Embryonic facial prominence (tissue), 1 donor: Measurements from ENCODE around the gene B3GLCT.
"Not testable (repeated sequence)": the region's sequence is repeated elsewhere in the genome, so short reads cannot be mapped to it uniquely, and the experiment has no call there.

Experiments
- DNase-seq: peaks from one replicate; pipeline ENCODE4 v3.0.0-alpha.2; 2016; ENCODE audit errors: extremely low spot score

B3GLCT gene

DNA sequence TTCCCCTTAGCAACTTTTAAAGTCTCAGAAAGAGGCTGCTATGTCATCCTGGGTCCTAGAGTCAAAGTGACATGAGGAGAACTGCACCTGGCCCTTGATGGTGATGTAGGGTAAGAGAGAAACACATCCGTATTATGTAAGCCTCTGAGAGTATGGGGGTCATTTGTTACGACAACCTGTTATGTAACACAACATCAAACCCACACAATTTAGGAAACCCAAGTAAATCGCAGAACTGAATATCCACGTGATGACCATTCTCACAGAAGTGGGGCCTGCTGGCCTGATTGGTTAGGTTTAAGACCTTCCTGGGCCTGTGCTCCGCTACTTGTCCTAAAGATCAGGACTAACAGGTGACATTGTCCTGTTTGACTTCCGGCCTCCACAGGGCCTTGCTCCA is 15.3 kb upstream of the B3GLCT start:
- no peak for DNase-seq

DNA sequence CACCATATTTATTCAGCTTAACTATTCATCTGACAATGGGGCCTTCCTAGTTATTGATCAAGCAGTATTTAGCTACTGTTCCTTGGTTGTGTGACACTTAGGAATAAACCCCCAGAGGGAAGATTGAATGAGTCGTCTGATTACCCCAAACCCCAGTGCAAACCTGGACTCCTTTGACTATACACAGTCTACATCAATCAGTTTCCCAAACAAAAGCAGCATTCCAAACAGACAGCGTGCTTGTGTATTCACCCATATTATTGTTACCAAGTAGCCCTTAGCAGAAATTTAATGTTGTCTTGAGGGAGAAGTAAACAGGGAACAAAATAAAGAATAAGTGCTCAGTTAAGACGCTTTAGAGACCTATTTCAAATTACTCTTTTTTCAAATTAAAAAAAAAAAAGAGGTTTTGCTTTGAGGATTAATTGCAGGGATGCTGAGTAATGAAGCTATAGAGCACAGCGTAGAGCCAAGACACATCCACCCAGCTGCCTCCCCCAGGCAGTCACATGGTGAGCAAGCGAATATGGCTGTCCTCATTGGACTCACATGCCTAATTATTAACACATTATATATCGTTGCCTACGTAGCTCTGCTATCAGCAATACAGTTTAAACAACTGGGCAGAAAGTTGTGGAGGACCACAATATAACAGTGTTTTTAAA is 14.7 kb upstream of the B3GLCT start:
- DNase-seq, result no peak

DNA sequence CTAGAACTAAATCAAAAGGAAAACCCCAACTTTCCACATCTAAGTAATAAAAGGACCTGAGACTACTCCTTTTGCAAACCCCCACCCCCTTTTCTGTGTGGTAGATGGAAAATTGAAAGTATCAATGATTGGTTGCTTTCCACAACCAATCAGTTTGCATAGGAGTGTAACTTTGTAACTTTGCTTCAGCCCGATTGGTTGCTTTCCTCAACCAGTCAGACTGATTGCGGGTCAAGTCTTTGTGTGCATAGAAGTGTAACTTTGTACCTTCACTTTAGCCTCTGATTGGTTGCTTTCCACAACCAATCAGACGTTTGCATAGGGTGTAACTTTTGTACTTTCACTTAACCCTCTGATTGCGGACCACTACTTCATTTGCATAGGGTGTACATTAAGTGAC is 8.0 kb upstream of the B3GLCT start:
- DNase-seq, result no peak

DNA sequence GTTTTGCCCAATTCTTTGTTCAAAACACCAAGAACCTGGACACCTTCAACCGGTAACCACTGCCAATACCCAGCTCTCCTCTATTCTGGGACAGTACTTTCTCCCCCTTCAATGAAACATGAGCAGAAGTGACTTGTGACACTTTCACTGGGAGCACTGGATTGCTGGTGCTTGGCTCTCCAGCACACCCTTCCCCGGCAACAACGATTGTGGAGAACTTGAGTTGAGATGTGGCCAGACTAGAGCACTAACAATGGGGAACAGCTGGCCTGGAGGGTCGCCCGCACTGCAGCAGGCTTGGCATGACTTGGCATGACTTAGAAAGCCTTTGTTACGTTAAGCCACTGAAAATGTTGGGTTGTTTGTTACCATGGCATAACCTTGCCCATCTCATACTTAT is 7.5 kb upstream of the B3GLCT start:
- no peak for DNase-seq

DNA sequence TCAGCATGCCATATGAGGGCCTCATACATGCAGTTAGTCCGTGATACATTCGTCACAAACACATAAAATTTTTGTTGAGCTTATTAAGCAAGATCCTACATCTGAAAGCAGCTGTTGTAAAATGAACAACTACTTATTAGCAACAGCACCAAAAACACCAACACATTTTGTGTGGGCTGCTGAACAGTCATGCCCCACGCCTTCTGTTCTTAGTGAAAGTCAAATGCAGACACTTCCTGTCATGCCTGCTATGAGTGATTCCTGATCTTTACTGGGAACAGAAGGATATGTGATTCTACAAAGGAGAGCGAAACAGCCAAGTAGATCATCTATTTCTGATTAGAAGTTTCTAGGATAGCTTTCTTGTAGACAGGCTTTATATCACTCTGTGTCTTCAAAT is 4.2 kb upstream of the B3GLCT start:
- DNase-seq, result no peak

DNA sequence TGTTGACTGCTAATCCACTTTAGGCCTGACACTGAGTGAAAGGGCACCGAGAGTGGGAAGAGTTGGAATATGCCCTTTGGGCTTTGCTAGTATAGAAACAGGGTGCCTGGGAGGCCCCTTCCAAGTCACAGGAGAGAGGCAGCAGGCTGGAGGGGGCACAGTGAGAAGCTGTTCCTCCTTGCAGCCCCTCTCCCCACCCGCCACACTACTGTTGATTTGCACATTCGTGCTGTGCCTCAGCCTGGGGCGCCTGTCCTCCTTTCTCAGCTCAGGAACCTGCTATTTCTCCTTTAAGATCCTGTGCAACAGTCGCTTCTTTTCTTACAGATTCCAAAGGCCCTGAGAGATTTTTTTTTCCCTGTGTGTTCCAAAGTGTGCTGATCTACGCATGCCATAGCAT is 2.8 kb upstream of the B3GLCT start:
- no peak for DNase-seq

DNA sequence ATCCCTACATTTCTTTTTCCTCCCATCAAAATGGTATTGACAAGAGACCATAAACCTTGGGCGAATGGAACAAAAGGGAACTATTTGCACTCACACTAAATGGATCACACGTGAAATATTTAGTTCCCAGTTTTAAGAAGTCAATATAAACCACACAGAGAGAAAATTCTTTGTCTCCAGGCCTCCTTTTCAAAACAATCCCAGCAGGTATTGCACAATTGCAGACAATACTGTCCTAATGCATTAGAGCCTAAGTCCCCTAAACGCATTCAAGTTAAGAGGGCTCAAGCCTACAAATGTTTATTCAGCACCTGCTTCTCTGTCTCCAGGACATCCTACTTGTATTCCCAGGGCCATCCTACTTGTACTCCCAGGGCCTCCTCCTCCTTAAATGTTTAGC is 1.3 kb upstream of the B3GLCT start:
- no peak for DNase-seq

DNA sequence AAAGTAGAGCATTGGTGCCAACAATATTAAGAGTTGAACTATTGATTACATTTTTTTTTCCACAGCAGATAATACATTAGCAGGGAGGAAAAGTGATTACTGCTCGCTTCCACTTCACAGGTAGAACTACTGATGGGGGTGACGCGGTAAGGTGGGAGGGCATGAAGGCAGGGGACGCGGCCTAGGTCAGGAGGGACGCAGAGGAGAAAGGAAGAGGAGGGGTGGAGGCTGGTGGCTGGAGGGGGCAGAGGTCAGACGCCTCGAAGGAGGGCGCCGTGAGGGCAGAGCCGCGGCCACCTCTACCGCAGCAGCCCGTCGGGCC is 287 bp upstream of the B3GLCT start:
- no peak for DNase-seq

DNA sequence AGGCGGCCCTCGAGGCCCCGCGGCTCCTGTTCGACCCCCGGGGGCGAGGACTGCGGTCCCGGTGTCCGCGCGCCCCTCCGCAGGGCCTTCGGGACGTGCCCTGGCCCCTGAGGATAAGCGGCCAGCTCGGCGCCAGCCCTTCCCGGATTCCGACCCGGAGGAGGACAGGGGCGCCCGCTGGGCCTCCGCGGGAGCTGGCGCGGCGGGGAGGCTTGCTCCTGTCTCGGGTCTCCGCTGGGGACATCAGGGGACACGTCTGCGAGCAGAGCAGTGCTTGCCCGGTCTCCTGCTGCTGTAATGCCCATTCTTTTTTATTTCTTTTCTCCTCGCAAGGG is 829 bp downstream of the B3GLCT start:
- no peak for DNase-seq

DNA sequence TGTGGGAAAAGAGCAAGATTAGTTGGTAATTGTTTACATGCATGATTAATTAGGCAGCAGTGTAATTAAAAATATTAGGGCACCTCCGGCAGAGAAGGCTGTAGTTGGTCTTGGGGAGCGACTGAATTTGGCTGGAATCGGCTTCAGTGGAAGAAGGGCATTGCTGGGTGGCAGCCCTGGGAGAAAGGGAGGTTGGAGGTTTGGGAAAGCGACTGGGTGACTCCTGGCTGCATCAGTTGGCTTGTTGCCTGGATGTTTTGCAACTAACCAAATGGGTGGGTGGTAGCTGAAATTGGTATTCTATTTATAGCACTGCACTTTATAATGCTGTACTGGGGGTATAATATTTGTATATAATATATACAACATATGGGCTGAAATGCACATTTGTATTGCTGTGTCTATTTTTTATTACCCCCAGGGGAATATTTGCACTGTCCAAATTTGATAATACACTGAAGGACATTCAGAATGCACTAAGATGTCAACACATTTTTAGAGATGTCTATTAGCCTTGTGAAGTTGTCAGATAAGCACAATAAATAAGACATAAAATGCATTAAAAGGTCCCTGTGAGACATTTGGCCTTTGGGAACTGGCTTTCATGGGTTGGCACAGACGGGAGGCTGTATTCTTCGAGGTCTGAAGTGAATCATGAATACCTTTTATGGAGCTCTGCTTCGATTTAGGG is 1.7 kb downstream of the B3GLCT start:
- DNase-seq, result no peak

DNA sequence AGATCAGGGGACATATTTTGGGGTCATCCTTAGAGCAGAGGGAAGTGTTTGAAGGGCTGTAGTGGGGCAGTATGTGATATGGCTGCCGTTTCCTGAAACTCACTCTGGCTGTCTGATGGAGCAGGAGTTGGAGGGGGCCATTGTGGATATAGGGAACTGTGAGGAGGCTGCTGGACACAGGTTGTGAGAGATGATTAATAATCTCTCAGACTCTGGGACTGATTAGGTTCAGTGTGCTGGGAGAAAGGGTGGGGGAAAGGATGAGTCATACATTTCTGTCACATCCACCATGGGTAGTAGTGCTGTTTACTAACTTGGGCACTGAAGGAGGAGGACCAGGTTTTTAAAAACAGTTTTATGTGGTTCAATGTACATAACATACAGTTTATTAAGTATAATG is 4.8 kb downstream of the B3GLCT start:
- no peak for DNase-seq

DNA sequence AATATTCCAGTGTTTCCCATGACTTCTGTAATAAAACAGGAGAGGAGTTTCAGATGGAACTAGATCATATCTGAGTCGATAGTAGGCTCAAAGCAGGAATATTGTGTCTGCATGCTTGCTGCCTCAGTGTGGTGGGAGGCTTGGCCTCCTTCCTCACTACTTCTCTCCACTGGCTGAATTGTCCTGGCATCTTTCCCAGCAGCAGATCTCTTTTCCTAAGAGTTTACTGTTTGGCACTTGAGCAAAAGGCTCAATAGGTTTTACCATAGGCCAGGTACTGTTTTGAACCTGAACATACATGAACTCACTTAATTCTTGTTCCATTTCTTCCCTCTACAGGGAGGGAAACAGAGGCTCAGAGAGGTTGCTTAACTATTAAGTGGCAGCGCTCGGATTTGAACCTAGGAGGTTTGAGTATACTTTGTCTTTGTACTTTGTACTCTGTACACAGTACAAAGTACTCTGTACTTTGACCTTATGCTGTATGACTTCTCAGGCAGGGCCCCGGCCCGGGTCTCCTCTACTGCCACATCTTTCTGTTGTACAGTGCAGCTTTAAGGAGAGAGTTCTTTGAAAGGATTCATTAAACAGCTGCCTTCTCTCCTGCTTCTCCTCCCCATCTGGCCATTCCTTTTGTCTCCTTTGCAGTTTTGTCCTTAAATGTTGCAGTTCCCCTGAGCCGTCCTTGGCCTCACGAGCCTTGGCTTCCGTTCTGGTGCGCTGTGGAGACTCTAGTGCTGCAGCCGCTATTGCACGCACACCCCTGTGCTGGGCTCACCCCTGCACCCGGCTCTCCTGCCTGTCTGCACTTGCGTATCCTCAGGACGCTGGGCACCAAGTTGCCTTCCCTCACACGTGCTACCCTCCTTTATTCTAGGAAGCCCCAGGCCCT is 8.1 kb downstream of the B3GLCT start:
- DNase-seq, result no peak

DNA sequence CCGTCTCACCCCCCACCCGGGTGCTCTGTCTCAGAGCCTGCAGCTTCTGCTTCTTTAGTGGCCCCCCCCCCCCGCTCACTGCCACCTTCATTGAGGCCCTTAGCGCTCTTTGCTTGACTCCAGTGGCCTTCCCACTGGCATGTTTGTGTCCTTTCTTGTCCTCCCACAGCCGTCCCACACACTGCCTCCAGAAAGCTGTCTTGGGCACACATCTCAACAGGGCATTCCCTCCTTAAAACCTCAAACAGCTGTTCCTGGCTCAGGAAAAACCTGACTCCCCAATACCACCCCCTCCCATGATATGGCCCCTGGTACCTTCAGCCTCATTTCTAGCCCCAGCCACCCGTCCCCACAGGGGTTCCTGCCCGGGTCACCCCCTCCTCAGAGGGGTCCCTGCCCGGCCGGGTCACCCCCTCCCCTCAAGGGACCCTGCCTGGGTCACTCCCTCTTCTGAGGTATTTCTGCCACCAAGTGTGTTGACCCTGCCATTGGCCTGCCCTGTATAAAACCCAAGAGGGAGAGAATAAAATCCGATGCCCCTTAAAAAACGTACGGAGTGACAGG is 8.9 kb downstream of the B3GLCT start:
- DNase-seq, result no peak

DNA sequence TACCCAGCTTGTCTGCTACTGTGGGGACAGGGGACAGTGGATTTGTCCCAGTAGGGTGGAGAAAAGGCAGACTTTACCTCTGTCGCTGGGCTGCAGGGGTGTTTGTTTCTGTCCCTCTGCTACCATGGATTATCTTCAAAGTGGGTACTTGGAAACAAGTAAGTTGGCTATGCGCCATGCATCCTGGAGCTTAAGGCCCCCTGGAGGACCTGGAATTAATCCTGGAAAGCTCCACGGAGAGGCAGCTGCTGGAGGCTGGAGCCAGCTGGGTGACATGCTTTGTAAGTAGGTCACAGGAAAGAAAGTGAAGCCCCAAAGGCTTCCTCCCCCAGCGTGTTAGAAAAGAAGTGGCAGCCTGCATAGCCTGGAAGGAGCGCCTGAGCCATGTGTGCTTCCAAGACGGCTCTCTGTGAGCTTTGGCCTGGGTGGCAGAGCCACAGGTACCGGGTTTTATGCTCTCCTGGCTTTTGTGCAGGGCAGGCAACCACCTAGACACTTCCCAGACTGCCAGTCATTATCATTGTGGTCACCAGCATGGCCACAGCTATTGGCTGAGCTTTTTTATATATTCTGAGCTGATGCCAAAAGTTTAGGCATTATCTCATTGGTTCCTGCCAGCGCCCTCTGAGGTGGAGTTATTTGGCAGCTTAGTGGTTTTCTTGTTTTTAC is 9.5 kb downstream of the B3GLCT start:
- peak; percentile 52 for DNase-seq

DNA sequence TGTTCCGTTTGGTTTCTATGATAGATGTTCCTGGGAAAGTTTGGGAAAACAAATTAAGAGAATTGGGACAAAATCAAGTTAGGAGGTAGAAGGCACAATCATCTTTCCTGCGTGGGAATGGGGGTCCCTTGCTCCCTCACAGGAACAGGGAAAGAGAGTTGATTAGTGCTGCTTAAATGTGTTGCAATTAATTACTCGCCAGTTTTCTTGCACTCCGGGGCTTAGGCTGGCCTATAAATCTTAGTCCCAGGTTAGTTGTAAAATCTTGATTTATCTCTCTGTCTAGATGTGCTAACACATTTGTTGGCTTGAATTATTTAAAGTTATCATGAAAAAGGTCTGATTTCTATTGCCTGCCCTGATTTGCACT is 10.1 kb downstream of the B3GLCT start:
- DNase-seq, result no peak

DNA sequence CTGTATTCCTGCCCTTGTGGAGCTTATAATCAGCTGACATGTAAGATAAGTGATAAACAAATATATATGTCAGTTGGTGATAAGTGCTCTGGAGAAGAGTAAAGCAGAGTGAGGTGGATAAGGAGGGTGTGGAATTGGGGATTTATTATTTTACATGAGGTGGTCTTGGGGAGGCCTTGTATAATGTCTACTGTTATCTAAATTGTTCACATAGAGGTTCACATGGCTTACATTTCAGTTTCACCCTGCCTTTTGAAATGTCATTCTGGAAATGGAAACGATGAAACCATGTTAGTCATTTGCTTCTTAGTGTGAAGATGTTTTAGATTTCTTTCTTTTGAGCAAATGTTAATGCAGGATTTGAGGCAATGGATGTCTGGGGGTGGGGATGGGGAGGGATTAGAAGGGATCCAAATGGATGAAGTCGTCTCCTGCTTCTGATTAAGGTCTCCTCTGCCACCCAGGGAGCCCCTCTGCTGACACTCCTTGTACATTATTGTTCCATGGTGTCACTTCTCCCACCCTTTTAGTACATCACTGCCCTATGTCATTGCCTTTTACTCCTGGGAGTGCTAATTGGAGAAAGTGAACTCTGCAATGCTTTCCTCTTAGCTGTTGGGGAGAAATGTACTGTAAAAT is 14.0 kb downstream of the B3GLCT start:
- DNase-seq, result no peak

DNA sequence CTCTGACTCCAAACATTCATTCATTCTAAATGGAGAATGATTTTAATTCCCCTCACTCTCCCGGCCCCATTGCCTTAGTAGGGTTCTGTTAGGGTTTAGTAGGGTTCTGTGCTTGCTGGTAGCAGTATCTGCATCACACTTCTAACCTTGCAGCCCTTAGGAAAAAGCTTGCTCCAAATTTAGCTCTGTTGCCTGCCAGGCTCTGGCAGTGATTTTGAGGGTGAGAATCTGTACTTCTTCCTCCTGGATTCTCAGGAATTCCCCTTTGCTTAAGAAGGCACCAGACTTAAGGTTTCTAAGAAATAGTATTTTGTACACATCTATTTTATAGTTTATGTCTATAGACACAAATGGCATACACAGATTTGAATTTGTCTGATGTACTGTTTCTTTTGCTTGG is 14.7 kb downstream of the B3GLCT start:
- no peak for DNase-seq

DNA sequence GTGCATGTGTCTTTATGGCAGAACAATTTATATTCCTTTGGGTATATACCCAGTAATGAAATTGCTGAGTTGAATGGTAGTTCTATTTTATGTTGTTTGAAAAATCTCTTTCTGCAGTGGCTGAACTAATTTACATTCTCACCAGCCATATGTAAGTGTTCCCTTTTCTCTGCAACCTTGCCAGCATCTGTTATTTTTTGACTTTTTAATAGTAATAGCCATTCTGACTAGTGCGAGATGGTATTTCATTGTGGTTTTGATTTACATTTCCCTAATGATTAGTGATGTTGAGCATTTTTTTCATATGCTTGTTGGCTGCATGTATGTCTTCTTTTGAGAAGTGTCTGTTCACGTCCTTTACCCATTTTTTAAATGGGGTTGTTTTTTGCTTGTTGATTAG is 17.1 kb downstream of the B3GLCT start:
- DNase-seq, result not testable (repeated sequence)

DNA sequence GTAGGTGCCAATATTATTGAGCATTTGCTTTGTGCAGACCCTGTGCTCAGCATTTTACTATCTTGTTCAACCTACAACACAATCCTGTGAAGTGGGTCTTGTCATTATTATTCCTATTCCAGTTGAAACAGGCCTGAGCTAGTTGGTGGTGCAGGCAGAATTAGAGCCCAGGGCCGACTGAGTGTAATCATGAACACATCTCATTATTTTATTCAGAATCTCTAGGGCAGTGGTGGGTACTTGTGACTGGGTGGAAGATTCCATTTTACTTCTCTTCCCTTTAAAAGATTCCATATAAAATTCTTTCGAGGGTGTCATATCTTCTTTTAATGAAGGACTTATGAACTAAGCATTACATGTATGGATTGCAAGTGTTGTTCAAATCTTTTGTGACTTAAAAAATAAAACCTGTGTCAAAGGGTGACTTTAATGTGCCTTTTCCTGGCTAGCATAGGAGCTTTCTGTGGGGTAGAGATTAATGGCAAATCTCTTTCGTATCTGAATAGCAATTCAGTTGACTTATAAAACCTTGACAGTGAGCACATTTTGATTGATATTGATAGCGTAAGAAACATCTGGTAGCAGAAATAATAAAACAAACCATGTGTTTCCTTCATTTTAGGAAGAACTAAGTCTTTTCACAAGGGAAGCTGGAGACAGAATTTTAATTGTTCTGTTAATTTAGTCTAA is 20.3 kb downstream of the B3GLCT start:
- no peak for DNase-seq

DNA sequence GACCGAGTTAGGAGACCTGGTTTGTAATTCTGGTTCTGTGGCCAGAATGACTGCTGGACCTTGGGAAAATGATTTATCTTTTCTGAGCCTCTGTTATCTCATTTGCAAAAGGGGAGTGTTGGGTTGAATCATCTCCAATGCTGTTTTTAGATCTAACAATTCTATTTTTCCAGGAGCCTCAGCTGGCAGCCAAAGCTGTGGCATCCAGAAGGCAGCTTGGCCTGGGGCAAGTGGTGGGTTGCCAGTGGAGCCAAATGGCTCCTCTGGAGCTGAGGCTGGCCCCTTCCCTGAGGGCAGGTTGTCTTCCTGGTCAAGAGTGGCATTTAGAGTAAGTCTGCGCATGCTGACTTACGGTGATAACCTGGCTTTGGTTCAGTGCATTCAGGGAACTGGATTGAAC is 21.3 kb downstream of the B3GLCT start:
- DNase-seq, result no peak

DNA sequence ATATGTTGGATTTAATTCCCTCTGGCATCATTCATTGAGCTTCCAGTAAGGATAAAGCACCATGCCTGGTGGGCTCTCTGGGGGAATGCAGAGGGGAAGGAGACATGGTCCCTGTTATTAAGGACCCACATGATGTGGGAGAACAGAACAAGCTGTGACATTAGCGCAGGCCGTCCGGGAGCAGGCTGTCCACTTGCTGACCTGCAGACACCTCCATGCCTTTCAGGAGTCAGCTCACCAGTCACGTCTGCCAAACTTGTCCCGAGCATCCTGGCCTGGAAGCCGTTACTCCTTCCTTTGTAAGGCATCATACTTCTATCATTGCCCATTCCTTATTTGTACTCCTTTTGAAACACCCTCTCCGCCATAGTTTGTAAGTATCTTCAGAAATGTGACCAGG is 23.4 kb downstream of the B3GLCT start:
- DNase-seq, result no peak
